HCT116 (cell line): ENCODE data around the gene CKS2.

Experiments used
- EZH2 ChIP-seq: fragments of 200-600 bp; sonication (generic); IDR thresholded peaks from 2 replicates; pipeline ENCODE4 v1.6.1; 2017; ENCODE audit warnings: antibody characterized with exemption, mixed run types
- JUND ChIP-seq: IDR thresholded peaks from 2 replicates; pipeline ENCODE4 v1.6.1; 2012
- POLR2A ChIP-seq: IDR thresholded peaks from 2 replicates; pipeline ENCODE4 v1.7.0; 2011; ENCODE audit warnings: borderline replicate concordance; ENCODE audit not compliant: insufficient read depth, insufficient read length; ENCODE audit errors: extremely low read depth
- POLR2AphosphoS5 ChIP-seq: IDR thresholded peaks from 2 replicates; pipeline ENCODE4 v1.6.1; 2011; ENCODE audit warnings: mild to moderate bottlenecking, low read depth, low read length, moderate library complexity
- SP1 ChIP-seq: IDR thresholded peaks from 2 replicates; pipeline ENCODE4 v1.6.1; 2012; ENCODE audit warnings: low read depth
- SRF ChIP-seq: IDR thresholded peaks from 2 replicates; pipeline ENCODE4 v1.6.1; 2012; ENCODE audit warnings: low read depth
- TCF7L2 ChIP-seq: IDR thresholded peaks from 2 replicates; pipeline ENCODE4 v1.7.0; 2011; ENCODE audit warnings: borderline replicate concordance, inconsistent platforms; ENCODE audit not compliant: insufficient read depth, insufficient read length; ENCODE audit errors: extremely low read depth
- YY1 ChIP-seq: IDR thresholded peaks from 2 replicates; pipeline ENCODE4 v1.6.1; 2011; ENCODE audit warnings: low read length, low read depth, moderate library complexity, mild to moderate bottlenecking; ENCODE audit not compliant: insufficient replicate concordance; ENCODE audit errors: extremely low read depth
- ZBTB33 ChIP-seq: IDR thresholded peaks from 2 replicates; pipeline ENCODE4 v1.6.1; 2011; ENCODE audit warnings: mild to moderate bottlenecking, low read length, moderate library complexity; ENCODE audit not compliant: insufficient replicate concordance; ENCODE audit errors: extremely low read depth
- TF ChIP-seq, protein P1 (sequence below), 3 experiments: fragments of 200-600 bp in 1 of 3; sonication (generic) in 1 of 3; IDR thresholded peaks in 2 of 3; conservative IDR thresholded peaks in 1 of 3; 2 replicates each; pipeline ENCODE4 v1.5.1; 2012 to 2017; ENCODE audit warnings: low read depth in 2 of 3, low read length in 2 of 3, antibody characterized with exemption in 1 of 3, borderline replicate concordance in 1 of 3, control low read depth in 1 of 3, mild to moderate bottlenecking in 1 of 3, mixed read lengths in 1 of 3, mixed run types in 1 of 3, moderate library complexity in 1 of 3; ENCODE audit not compliant: insufficient read depth in 1 of 3
- TF ChIP-seq, protein P2 (sequence below): IDR thresholded peaks from 2 replicates; pipeline ENCODE4 v1.6.1; 2012
- TF ChIP-seq, protein P3 (sequence below): IDR thresholded peaks from 2 replicates; pipeline ENCODE4 v1.6.1; 2012; ENCODE audit warnings: low read depth

DNA sequence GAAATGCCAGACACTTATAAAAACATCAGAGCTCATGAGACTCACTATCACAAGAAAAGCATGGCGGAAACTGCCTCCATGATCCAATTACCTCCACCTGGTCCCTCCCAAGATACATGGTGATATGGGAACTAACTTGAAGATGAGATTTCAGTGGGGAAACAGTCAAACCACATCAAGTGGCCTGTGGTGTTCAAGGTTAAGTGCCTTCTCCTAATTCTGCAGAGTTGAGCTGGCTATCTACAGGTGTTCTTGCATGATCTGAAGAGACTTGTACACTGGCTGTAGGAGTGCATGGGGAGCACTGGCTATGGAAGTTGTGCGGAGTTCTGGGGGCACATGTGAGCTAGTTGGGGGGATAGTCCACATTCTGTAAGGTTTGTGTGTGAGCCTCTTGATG lies 34.0 kb upstream of the CKS2 start:
- TF ChIP-seq POLR2A, result no peak
- TF ChIP-seq POLR2AphosphoS5, result no peak
- TF ChIP-seq, protein P1, sequence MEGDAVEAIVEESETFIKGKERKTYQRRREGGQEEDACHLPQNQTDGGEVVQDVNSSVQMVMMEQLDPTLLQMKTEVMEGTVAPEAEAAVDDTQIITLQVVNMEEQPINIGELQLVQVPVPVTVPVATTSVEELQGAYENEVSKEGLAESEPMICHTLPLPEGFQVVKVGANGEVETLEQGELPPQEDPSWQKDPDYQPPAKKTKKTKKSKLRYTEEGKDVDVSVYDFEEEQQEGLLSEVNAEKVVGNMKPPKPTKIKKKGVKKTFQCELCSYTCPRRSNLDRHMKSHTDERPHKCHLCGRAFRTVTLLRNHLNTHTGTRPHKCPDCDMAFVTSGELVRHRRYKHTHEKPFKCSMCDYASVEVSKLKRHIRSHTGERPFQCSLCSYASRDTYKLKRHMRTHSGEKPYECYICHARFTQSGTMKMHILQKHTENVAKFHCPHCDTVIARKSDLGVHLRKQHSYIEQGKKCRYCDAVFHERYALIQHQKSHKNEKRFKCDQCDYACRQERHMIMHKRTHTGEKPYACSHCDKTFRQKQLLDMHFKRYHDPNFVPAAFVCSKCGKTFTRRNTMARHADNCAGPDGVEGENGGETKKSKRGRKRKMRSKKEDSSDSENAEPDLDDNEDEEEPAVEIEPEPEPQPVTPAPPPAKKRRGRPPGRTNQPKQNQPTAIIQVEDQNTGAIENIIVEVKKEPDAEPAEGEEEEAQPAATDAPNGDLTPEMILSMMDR (IDR thresholded peaks at IDR 0.05 in 2 of 3, conservative IDR thresholded peaks at IDR 0.05 in 1 of 3; ENCODE audit: borderline replicate concordance in 1 of 3, insufficient read depth in 1 of 3, low read depth in 2 of 3, low read length in 2 of 3), result no peak
- TF ChIP-seq YY1, result no peak
- TF ChIP-seq JUND, result no peak
- TF ChIP-seq, protein P2, sequence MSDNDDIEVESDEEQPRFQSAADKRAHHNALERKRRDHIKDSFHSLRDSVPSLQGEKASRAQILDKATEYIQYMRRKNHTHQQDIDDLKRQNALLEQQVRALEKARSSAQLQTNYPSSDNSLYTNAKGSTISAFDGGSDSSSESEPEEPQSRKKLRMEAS, result no peak
- no peak for TF ChIP-seq TCF7L2
- TF ChIP-seq ZBTB33, result no peak
- TF ChIP-seq SP1, result no peak
- no peak for TF ChIP-seq EZH2
- no peak for TF ChIP-seq SRF
- TF ChIP-seq, protein P3, sequence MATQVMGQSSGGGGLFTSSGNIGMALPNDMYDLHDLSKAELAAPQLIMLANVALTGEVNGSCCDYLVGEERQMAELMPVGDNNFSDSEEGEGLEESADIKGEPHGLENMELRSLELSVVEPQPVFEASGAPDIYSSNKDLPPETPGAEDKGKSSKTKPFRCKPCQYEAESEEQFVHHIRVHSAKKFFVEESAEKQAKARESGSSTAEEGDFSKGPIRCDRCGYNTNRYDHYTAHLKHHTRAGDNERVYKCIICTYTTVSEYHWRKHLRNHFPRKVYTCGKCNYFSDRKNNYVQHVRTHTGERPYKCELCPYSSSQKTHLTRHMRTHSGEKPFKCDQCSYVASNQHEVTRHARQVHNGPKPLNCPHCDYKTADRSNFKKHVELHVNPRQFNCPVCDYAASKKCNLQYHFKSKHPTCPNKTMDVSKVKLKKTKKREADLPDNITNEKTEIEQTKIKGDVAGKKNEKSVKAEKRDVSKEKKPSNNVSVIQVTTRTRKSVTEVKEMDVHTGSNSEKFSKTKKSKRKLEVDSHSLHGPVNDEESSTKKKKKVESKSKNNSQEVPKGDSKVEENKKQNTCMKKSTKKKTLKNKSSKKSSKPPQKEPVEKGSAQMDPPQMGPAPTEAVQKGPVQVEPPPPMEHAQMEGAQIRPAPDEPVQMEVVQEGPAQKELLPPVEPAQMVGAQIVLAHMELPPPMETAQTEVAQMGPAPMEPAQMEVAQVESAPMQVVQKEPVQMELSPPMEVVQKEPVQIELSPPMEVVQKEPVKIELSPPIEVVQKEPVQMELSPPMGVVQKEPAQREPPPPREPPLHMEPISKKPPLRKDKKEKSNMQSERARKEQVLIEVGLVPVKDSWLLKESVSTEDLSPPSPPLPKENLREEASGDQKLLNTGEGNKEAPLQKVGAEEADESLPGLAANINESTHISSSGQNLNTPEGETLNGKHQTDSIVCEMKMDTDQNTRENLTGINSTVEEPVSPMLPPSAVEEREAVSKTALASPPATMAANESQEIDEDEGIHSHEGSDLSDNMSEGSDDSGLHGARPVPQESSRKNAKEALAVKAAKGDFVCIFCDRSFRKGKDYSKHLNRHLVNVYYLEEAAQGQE, result no peak
